ENCODE measurements around the gene PEA15.

PEA15 gene

GRCh38 chr1:160244209-160244608 is 39.0 kb downstream of the PEA15 start:
- no peak for DNase-seq

GRCh38 chr1:160245434-160245833 is 40.2 kb downstream of the PEA15 start:
- DNase-seq = no peak

GRCh38 chr1:160247053-160247452 is 41.9 kb downstream of the PEA15 start:
- no peak for DNase-seq

GRCh38 chr1:160251011-160251410 is 45.8 kb downstream of the PEA15 start:
- no peak for DNase-seq

GRCh38 chr1:160251687-160252526 is 46.7 kb downstream of the PEA15 start:
- DNase-seq = peak; percentile 23

GRCh38 chr1:160255781-160256300 is 50.7 kb downstream of the PEA15 start:
- DNase-seq = no peak

- DNase-seq = no peak
Observed at GRCh38 chr1:160256396-160257046, 51.3 kb downstream of the PEA15 start.

- DNase-seq = no peak
Observed at GRCh38 chr1:160257411-160258015, 52.3 kb downstream of the PEA15 start.

GRCh38 chr1:160258177-160258798 is 53.1 kb downstream of the PEA15 start:
- DNase-seq = no peak

GRCh38 chr1:160260406-160261382 is 55.5 kb downstream of the PEA15 start:
- DNase-seq = no peak

GRCh38 chr1:160261556-160261892 is 56.3 kb downstream of the PEA15 start:
- DNase-seq = peak; percentile 13

- DNase-seq = peak; percentile 97
Observed at GRCh38 chr1:160261893-160262794, 57.0 kb downstream of the PEA15 start, which contains the start of gene DCAF8. Gene DCAF8, minus strand, starts transcription at chr1:160262549. Its CDS starts 18,541 bp downstream, at chr1:160244008.

- no peak for DNase-seq
Observed at GRCh38 chr1:160264795-160265307, 59.7 kb downstream of the PEA15 start.
